Measurements from ENCODE around the gene RAB3GAP2.

RAB3GAP2 gene

GRCh38 chr1:220235462-220235861, 36.8 kb downstream of the RAB3GAP2 start:
- no peak for TF ChIP-seq USF1 (IDR thresholded peaks at IDR 0.05)
- TF ChIP-seq TCF12 (IDR thresholded peaks at IDR 0.05; ENCODE audit: low read depth) = no peak
- TF ChIP-seq CEBPB (IDR thresholded peaks at IDR 0.05) = no peak
- no peak for TF ChIP-seq ZBTB7A (IDR thresholded peaks at IDR 0.05; ENCODE audit: low read depth)
- no peak for TF ChIP-seq NFIC (IDR thresholded peaks at IDR 0.05)
- TF ChIP-seq EGR1 (IDR thresholded peaks at IDR 0.05) = no peak
- TF ChIP-seq FOXM1 (IDR thresholded peaks at IDR 0.05; ENCODE audit: borderline replicate concordance, low read depth) = no peak
- TF ChIP-seq EP300 (IDR thresholded peaks at IDR 0.05; ENCODE audit: borderline replicate concordance) = no peak
- no peak for TF ChIP-seq TAF1 (IDR thresholded peaks at IDR 0.05; ENCODE audit: low read depth)
- TF ChIP-seq TEAD4 (IDR thresholded peaks at IDR 0.05) = no peak

- TF ChIP-seq FOXM1 (IDR thresholded peaks at IDR 0.05; ENCODE audit: borderline replicate concordance, low read depth) (no peak), CEBPB (IDR thresholded peaks at IDR 0.05) (no peak), NFIC (IDR thresholded peaks at IDR 0.05) (no peak), YY1 (IDR thresholded peaks at IDR 0.05; ENCODE audit: low read depth) (no peak), EP300 (IDR thresholded peaks at IDR 0.05; ENCODE audit: borderline replicate concordance) (no peak), TEAD4 (IDR thresholded peaks at IDR 0.05) (no peak), RAD21 (IDR thresholded peaks at IDR 0.05; ENCODE audit: low read depth) (no peak), USF1 (IDR thresholded peaks at IDR 0.05) (no peak), REST (IDR thresholded peaks at IDR 0.05; ENCODE audit: low read depth) (no peak), TAF1 (IDR thresholded peaks at IDR 0.05; ENCODE audit: low read depth) (no peak), MAX (IDR thresholded peaks at IDR 0.05) (no peak), TCF12 (IDR thresholded peaks at IDR 0.05; ENCODE audit: low read depth) (no peak), EGR1 (IDR thresholded peaks at IDR 0.05) (no peak), ZBTB7A (IDR thresholded peaks at IDR 0.05; ENCODE audit: low read depth) (no peak), CREB1 (IDR thresholded peaks at IDR 0.05; ENCODE audit: low read depth) (no peak)
These were observed 38.3 kb downstream of the RAB3GAP2 start for GRCh38 chr1:220233927-220234326.

- TF ChIP-seq RAD21 (IDR thresholded peaks at IDR 0.05; ENCODE audit: low read depth) = no peak
- TF ChIP-seq USF1 (IDR thresholded peaks at IDR 0.05) = no peak
- TF ChIP-seq ZBTB7A (IDR thresholded peaks at IDR 0.05; ENCODE audit: low read depth) = no peak
- TF ChIP-seq EGR1 (IDR thresholded peaks at IDR 0.05) = no peak
- no peak for TF ChIP-seq EP300 (IDR thresholded peaks at IDR 0.05; ENCODE audit: borderline replicate concordance)
- TF ChIP-seq NFIC (IDR thresholded peaks at IDR 0.05) = no peak
- no peak for TF ChIP-seq REST (IDR thresholded peaks at IDR 0.05; ENCODE audit: low read depth)
These were observed 42.5 kb downstream of the RAB3GAP2 start for GRCh38 chr1:220229771-220230170.

DNA sequence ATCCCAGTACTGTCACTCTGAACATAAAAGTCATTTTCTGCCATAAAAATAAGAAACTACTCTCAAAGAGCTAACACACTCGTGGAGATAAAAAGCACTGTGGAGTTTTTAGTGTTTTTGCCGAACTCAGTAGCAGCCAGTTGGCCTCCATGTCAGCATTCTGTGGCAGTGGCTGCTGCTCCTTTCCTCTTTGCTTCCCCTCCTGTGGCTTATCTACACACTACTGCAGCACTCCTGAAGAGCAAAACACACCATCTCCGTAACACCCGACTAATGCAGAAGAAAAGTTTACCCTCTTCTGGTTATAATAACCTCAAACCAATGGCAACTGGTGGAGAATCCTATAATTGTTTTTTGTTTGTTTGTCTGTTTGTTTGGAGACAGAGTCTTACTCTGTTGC, 44.9 kb downstream of the RAB3GAP2 start:
- TF ChIP-seq EP300 (IDR thresholded peaks at IDR 0.05; ENCODE audit: borderline replicate concordance) = no peak
- no peak for TF ChIP-seq TAF1 (IDR thresholded peaks at IDR 0.05; ENCODE audit: low read depth)
- TF ChIP-seq MAX (IDR thresholded peaks at IDR 0.05) = no peak
- TF ChIP-seq EGR1 (IDR thresholded peaks at IDR 0.05) = no peak
- TF ChIP-seq YY1 (IDR thresholded peaks at IDR 0.05; ENCODE audit: low read depth) = no peak
- no peak for TF ChIP-seq ZBTB7A (IDR thresholded peaks at IDR 0.05; ENCODE audit: low read depth)
- TF ChIP-seq CREB1 (IDR thresholded peaks at IDR 0.05; ENCODE audit: low read depth) = no peak
- TF ChIP-seq NFIC (IDR thresholded peaks at IDR 0.05) = no peak
- no peak for TF ChIP-seq RAD21 (IDR thresholded peaks at IDR 0.05; ENCODE audit: low read depth)
- no peak for TF ChIP-seq FOXM1 (IDR thresholded peaks at IDR 0.05; ENCODE audit: borderline replicate concordance, low read depth)
- no peak for TF ChIP-seq USF1 (IDR thresholded peaks at IDR 0.05)
- no peak for TF ChIP-seq CEBPB (IDR thresholded peaks at IDR 0.05)
- TF ChIP-seq REST (IDR thresholded peaks at IDR 0.05; ENCODE audit: low read depth) = no peak
- TF ChIP-seq TCF12 (IDR thresholded peaks at IDR 0.05; ENCODE audit: low read depth) = no peak
- TF ChIP-seq TEAD4 (IDR thresholded peaks at IDR 0.05) = no peak
